Measurements from ENCODE around the gene IFI27.

The IFI27 gene

GRCh38 chr14:94121485-94121884 lies 10.9 kb downstream of the IFI27 start:
- no peak for DNase-seq (ENCODE audit: insufficient read length, low spot score)
- FAIRE-seq, result no peak
- no peak for TF ChIP-seq POLR2A (IDR thresholded peaks at IDR 0.05; ENCODE audit: low read depth, low read length)
- TF ChIP-seq PAX5 (IDR thresholded peaks at IDR 0.05; ENCODE audit: insufficient read depth, low read length, severe bottlenecking), result no peak
- no peak for TF ChIP-seq POLR2AphosphoS5 (IDR thresholded peaks at IDR 0.05; ENCODE audit: low read depth, low read length)
- TF ChIP-seq SPI1 (IDR thresholded peaks at IDR 0.05; ENCODE audit: low read depth, low read length), result no peak
- no peak for TF ChIP-seq POU2F2 (IDR thresholded peaks at IDR 0.05; ENCODE audit: low read depth, low read length)
- no peak for TF ChIP-seq TAF1 (IDR thresholded peaks at IDR 0.05; ENCODE audit: low read depth, low read length)

GRCh38 chr14:94122438-94122837 lies 11.9 kb downstream of the IFI27 start:
- DNase-seq (ENCODE audit: insufficient read length, low spot score) (no peak), FAIRE-seq (no peak)
- no peak for TF ChIP-seq PAX5 (IDR thresholded peaks at IDR 0.05; ENCODE audit: insufficient read depth, low read length, severe bottlenecking)
- TF ChIP-seq POU2F2 (IDR thresholded peaks at IDR 0.05; ENCODE audit: low read depth, low read length), result no peak
- no peak for TF ChIP-seq POLR2A (IDR thresholded peaks at IDR 0.05; ENCODE audit: low read depth, low read length)
- TF ChIP-seq TAF1 (IDR thresholded peaks at IDR 0.05; ENCODE audit: low read depth, low read length), result no peak
- no peak for TF ChIP-seq SPI1 (IDR thresholded peaks at IDR 0.05; ENCODE audit: low read depth, low read length)
- TF ChIP-seq POLR2AphosphoS5 (IDR thresholded peaks at IDR 0.05; ENCODE audit: low read depth, low read length), result no peak

GRCh38 chr14:94123296-94123695 lies 12.8 kb downstream of the IFI27 start:
- FAIRE-seq, result no peak
- TF ChIP-seq POLR2A (IDR thresholded peaks at IDR 0.05; ENCODE audit: low read depth, low read length), result no peak
- TF ChIP-seq SPI1 (IDR thresholded peaks at IDR 0.05; ENCODE audit: low read depth, low read length), result no peak
- TF ChIP-seq POLR2AphosphoS5 (IDR thresholded peaks at IDR 0.05; ENCODE audit: low read depth, low read length), result no peak
- TF ChIP-seq PAX5 (IDR thresholded peaks at IDR 0.05; ENCODE audit: insufficient read depth, low read length, severe bottlenecking), result no peak
- TF ChIP-seq POU2F2 (IDR thresholded peaks at IDR 0.05; ENCODE audit: low read depth, low read length), result no peak
- no peak for TF ChIP-seq TAF1 (IDR thresholded peaks at IDR 0.05; ENCODE audit: low read depth, low read length)
- no peak for DNase-seq (ENCODE audit: insufficient read length, low spot score)

DNA sequence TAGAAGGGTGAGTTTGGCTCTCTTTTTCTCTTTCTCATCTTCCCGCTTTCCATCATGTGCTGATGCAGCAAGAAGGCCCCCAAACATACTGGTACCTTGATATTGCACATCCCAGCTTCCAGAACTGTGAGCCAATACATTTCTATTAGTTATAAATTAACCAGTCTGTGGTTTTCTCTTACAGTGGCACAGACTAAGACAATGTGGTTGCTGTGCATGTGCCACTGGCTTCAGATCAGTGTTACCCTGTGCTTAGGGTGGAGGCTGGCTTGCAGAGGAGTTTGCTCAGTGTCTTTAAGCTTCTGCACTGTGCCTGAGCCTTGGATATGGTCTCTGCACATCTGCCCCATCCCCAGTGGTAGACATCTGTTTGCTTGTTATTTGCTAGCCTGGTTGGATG lies 13.3 kb downstream of the IFI27 start:
- DNase-seq (ENCODE audit: insufficient read length, low spot score) (no peak), FAIRE-seq (no peak)
- no peak for TF ChIP-seq POLR2AphosphoS5 (IDR thresholded peaks at IDR 0.05; ENCODE audit: low read depth, low read length)
- no peak for TF ChIP-seq SPI1 (IDR thresholded peaks at IDR 0.05; ENCODE audit: low read depth, low read length)
- no peak for TF ChIP-seq POU2F2 (IDR thresholded peaks at IDR 0.05; ENCODE audit: low read depth, low read length)
- TF ChIP-seq PAX5 (IDR thresholded peaks at IDR 0.05; ENCODE audit: insufficient read depth, low read length, severe bottlenecking), result no peak
- no peak for TF ChIP-seq TAF1 (IDR thresholded peaks at IDR 0.05; ENCODE audit: low read depth, low read length)
- no peak for TF ChIP-seq POLR2A (IDR thresholded peaks at IDR 0.05; ENCODE audit: low read depth, low read length)

GRCh38 chr14:94124582-94125377 lies 14.2 kb downstream of the IFI27 start:
- no peak for TF ChIP-seq PAX5 (IDR thresholded peaks at IDR 0.05; ENCODE audit: insufficient read depth, low read length, severe bottlenecking)
- no peak for TF ChIP-seq POLR2A (IDR thresholded peaks at IDR 0.05; ENCODE audit: low read depth, low read length)
- TF ChIP-seq SPI1 (IDR thresholded peaks at IDR 0.05; ENCODE audit: low read depth, low read length), result no peak
- no peak for TF ChIP-seq TAF1 (IDR thresholded peaks at IDR 0.05; ENCODE audit: low read depth, low read length)
- no peak for TF ChIP-seq POU2F2 (IDR thresholded peaks at IDR 0.05; ENCODE audit: low read depth, low read length)
- no peak for TF ChIP-seq POLR2AphosphoS5 (IDR thresholded peaks at IDR 0.05; ENCODE audit: low read depth, low read length)
- DNase-seq (ENCODE audit: insufficient read length, low spot score) (no peak), FAIRE-seq (no peak)

DNA sequence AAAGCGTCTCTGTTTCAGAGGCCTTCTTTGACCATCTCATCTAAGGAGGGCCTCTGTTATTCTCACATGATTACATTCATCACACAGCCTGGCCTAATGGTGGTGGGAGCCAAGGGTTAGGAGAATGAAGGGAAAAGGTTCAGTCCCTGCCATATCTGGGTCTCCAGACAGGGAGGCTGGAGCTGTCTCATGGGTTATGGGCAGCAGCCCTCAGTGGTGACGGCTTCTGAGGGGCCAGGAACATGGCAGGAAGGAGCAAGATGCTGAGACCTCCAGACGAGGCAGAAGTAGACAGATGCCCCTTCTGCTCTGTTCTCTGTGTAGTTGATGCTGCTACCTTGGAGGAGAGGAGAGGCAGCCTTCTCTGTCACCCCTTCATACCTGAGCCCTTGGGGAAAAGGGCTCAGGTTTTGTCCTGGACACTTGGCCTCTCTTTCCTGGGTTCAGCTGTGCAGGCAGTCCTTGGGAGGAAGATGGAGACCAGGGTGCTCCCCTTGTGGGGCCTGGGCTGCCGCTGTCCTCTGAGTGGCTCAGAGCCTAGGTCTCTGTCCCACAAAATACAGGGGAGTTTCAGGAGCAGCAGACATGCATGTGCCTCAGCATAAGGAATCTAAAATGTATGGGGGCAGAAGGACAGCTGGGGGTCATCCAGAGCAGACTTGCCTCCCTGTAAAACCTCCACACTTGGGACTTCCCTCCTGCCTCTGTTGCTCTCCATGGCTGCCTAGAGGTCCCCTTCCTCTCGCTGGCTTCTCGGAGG lies 15.3 kb downstream of the IFI27 start:
- TF ChIP-seq POLR2AphosphoS5 (IDR thresholded peaks at IDR 0.05; ENCODE audit: low read depth, low read length) (no peak), TAF1 (IDR thresholded peaks at IDR 0.05; ENCODE audit: low read depth, low read length) (no peak), PAX5 (IDR thresholded peaks at IDR 0.05; ENCODE audit: insufficient read depth, low read length, severe bottlenecking) (no peak), POU2F2 (IDR thresholded peaks at IDR 0.05; ENCODE audit: low read depth, low read length) (no peak), SPI1 (IDR thresholded peaks at IDR 0.05; ENCODE audit: low read depth, low read length) (no peak), POLR2A (IDR thresholded peaks at IDR 0.05; ENCODE audit: low read depth, low read length) (no peak)
- no peak for FAIRE-seq
- no peak for DNase-seq (ENCODE audit: insufficient read length, low spot score)

DNA sequence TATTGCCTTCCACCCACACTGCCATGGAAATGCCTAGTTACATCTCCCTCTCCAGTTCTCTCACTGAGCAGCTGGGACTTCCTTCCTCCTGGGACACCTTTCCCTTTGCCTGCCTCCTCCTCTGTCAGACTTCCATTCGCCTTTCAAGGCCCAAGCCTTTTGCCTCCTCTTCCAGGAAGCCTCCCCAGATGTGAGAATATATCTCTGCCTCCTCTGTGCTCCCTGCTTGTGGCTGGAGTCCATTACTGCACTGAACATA lies 15.8 kb downstream of the IFI27 start:
- TF ChIP-seq POLR2A (IDR thresholded peaks at IDR 0.05; ENCODE audit: low read depth, low read length) (no peak), PAX5 (IDR thresholded peaks at IDR 0.05; ENCODE audit: insufficient read depth, low read length, severe bottlenecking) (no peak), TAF1 (IDR thresholded peaks at IDR 0.05; ENCODE audit: low read depth, low read length) (no peak), SPI1 (IDR thresholded peaks at IDR 0.05; ENCODE audit: low read depth, low read length) (no peak), POLR2AphosphoS5 (IDR thresholded peaks at IDR 0.05; ENCODE audit: low read depth, low read length) (no peak), POU2F2 (IDR thresholded peaks at IDR 0.05; ENCODE audit: low read depth, low read length) (no peak)
- no peak for FAIRE-seq
- no peak for DNase-seq (ENCODE audit: insufficient read length, low spot score)

GRCh38 chr14:94126800-94127199 lies 16.3 kb downstream of the IFI27 start:
- TF ChIP-seq POLR2A (IDR thresholded peaks at IDR 0.05; ENCODE audit: low read depth, low read length) (no peak), SPI1 (IDR thresholded peaks at IDR 0.05; ENCODE audit: low read depth, low read length) (no peak), POU2F2 (IDR thresholded peaks at IDR 0.05; ENCODE audit: low read depth, low read length) (no peak), TAF1 (IDR thresholded peaks at IDR 0.05; ENCODE audit: low read depth, low read length) (no peak)
- no peak for DNase-seq (ENCODE audit: insufficient read length, low spot score)
- no peak for FAIRE-seq

DNA sequence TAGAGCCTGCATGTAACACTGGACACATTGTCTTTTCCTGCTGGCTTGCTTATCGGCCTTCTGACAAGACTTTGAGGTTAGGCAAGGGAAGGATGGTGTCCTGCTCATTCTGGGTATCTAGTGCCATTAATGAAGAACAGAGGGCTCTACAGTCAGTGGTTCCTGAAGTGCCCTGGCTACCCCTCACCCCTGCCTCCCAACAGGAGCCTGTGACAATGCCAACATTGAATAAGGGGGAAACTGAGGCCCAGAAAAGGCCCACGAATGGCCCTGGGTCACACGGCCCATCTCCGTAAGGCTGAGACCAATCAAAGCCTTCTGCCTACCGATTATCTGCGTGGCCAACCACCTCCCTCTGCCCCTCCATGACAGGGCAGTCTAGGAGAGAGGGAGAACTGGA lies 16.8 kb downstream of the IFI27 start:
- FAIRE-seq, result no peak

More for the DNA sequence above, 16.8 kb downstream of the IFI27 start:
- no peak for DNase-seq (ENCODE audit: insufficient read length, low spot score)
- TF ChIP-seq POLR2A (IDR thresholded peaks at IDR 0.05; ENCODE audit: low read depth, low read length) (no peak), SPI1 (IDR thresholded peaks at IDR 0.05; ENCODE audit: low read depth, low read length) (no peak), TAF1 (IDR thresholded peaks at IDR 0.05; ENCODE audit: low read depth, low read length) (no peak), POLR2AphosphoS5 (IDR thresholded peaks at IDR 0.05; ENCODE audit: low read depth, low read length) (no peak), POU2F2 (IDR thresholded peaks at IDR 0.05; ENCODE audit: low read depth, low read length) (no peak), PAX5 (IDR thresholded peaks at IDR 0.05; ENCODE audit: insufficient read depth, low read length, severe bottlenecking) (no peak)
